Measurements from ENCODE around the gene ZNF678. TPM values are rescaled to one million over a fixed set of nuclear protein-coding genes. Genes with fewer than 3 reads are reported as not detected.

Gene ZNF678
- total and polyA plus RNA-seq, 2 of the 8 experiments (the other 6 are each of a cell fraction or from before 2014, with no cell fraction given), result 6.9 to 28.3 TPM

- ChIA-PET CTCF (ENCODE audit: partially characterized antibody) (interaction anchor here (0.6 to 1.5 kb wide), 10 partner anchors 8 to 91 kb away, joined by 3 to 5 read pairs (median 4); partner anchors contain the start of gene ZNF678), POLR2A (ENCODE audit: partially characterized antibody) (interaction anchor here (1.0 kb wide), 1 partner anchor 23 kb away, joined by 5 read pairs; the partner anchor contains the start of gene ZNF678)
- Histone ChIP-seq H4K5ac (ENCODE audit: insufficient read length, low read depth, low read length) (no peak overlapping the region), H2BK12ac (ENCODE audit: low read depth, low read length) (no peak overlapping the region), H3K14ac (ENCODE audit: insufficient read length) (no peak overlapping the region), H3K36me3 (ENCODE audit: control insufficient read depth in 2 of 4, insufficient read depth in 4 of 4, low read length in 3 of 4) (no peaks in the 10 kb centered on the region), H3K4me2 (ENCODE audit: insufficient read depth in 1 of 2, low read depth in 2 of 2, low read length in 2 of 2) (no peak overlapping the region; a peak in 1 of 4 replicates), H2BK15ac (ENCODE audit: low read length) (no peak overlapping the region), H3K79me1 (ENCODE audit: low read depth, low read length) (no peaks in the 10 kb centered on the region), H3K4ac (replicated peaks; ENCODE audit: insufficient read length, low read depth, low read length) (no peak overlapping the region), H4K91ac (replicated peaks; ENCODE audit: insufficient read length, low read length) (no peak overlapping the region), H3K23me2 (ENCODE audit: low read depth, low read length) (peaks cover 7% of the 10 kb centered on the region; the same call in 1 of the 2 replicates), H2AFZ (ENCODE audit: low read length) (no peak overlapping the region), H3K9ac (replicated peaks in 1 of 4; ENCODE audit: extremely low read depth in 1 of 4, low read depth in 3 of 4, low read length in 3 of 4) (no peak overlapping the region), H3K23ac (ENCODE audit: insufficient read length) (no peak overlapping the region), H3K79me2 (ENCODE audit: control insufficient read depth in 1 of 2, insufficient read depth in 2 of 2, low read length in 2 of 2) (no peaks in the 10 kb centered on the region), H2BK20ac (ENCODE audit: low read length) (no peak overlapping the region), H3K27ac (ENCODE audit: low read depth, low read length) (no peak overlapping the region), H3K56ac (replicated peaks; ENCODE audit: insufficient read length, low read depth, low read length) (no peak overlapping the region), H3K27me3 (replicated peaks in 1 of 4; ENCODE audit: control insufficient read depth in 3 of 4, extremely low read depth in 1 of 4, insufficient read depth in 3 of 4, low read length in 3 of 4) (peaks cover 3 to 14% (median 13%) of the 10 kb centered on the region in 4 experiments; a peak in 6 of 7 replicates), H3K9me3 (ENCODE audit: insufficient read depth in 2 of 2, low read depth in 1 of 2, low read length in 1 of 2) (no peaks in the 10 kb centered on the region), H3K4me3 (ENCODE audit: extremely low read depth in 1 of 4, insufficient read depth in 2 of 4, low read depth in 3 of 4, low read length in 4 of 4) (no peak overlapping the region; a peak in 2 of 8 replicates), H3K18ac (ENCODE audit: extremely low read depth, low read length) (no peak overlapping the region), H3K4me1 (replicated peaks in 1 of 4; ENCODE audit: control insufficient read depth in 3 of 4, insufficient read depth in 4 of 4, low read length in 3 of 4) (peaks cover 0 to 6% (median 0%) of the 10 kb centered on the region in 4 experiments; a peak in 2 of 7 replicates), H2AK5ac (ENCODE audit: low read depth, low read length) (no peak overlapping the region), H4K8ac (ENCODE audit: extremely low read depth, insufficient read depth, low read length) (no peak overlapping the region), H2BK120ac (replicated peaks; ENCODE audit: low read depth, low read length) (no peak overlapping the region), H2BK5ac (ENCODE audit: low read depth, low read length) (no peak overlapping the region), H4K20me1 (replicated peaks in 1 of 2; ENCODE audit: control insufficient read depth in 1 of 2, insufficient read depth in 2 of 2, low read length in 2 of 2) (no peaks in the 10 kb centered on the region)
- no peak for FAIRE-seq
- no peak for DNase-seq (ENCODE audit: low read depth in 1 of 2, low spot score in 2 of 2)
- 87% methylated on average over 5 of the region's 5 CpGs; no CpG with 5 or more reads in 1 of the 2 experiments for WGBS, 2 experiments (ENCODE audit: extremely low coverage in 1 of 2, insufficient coverage in 1 of 2, insufficient read length in 1 of 2, insufficient replicate concordance in 2 of 2, low coverage in 1 of 2, low lambda C conversion rate in 2 of 2, missing lambda C conversion rate in 1 of 2)
- TF ChIP-seq KDM4A (IDR thresholded peaks at IDR 0.05; ENCODE audit: low read depth, low read length, severe bottlenecking) (no peak), SP2 (IDR thresholded peaks at IDR 0.05; ENCODE audit: low read length) (no peak), ZNF274 (IDR thresholded peaks at IDR 0.05; ENCODE audit: borderline replicate concordance, extremely low read depth, low read length) (no peak), NRF1 (IDR thresholded peaks at IDR 0.05; ENCODE audit: low read depth, low read length) (no peak), GABPA (IDR thresholded peaks at IDR 0.05; ENCODE audit: borderline replicate concordance, insufficient read depth, low read length) (no peak), TBP (IDR thresholded peaks at IDR 0.05; ENCODE audit: low read depth, low read length) (no peak), POLR2AphosphoS5 (IDR thresholded peaks at IDR 0.05; ENCODE audit: low read depth, low read length) (no peak), POLR2A (IDR thresholded peaks at IDR 0.05; ENCODE audit: control extremely low read depth in 1 of 2, low read depth in 2 of 2, low read length in 2 of 2) (no peak)
- TF ChIP-seq, protein P1, sequence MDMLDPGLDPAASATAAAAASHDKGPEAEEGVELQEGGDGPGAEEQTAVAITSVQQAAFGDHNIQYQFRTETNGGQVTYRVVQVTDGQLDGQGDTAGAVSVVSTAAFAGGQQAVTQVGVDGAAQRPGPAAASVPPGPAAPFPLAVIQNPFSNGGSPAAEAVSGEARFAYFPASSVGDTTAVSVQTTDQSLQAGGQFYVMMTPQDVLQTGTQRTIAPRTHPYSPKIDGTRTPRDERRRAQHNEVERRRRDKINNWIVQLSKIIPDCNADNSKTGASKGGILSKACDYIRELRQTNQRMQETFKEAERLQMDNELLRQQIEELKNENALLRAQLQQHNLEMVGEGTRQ (IDR thresholded peaks at IDR 0.05; ENCODE audit: low read length), result no peak
Observed at GRCh38 chr1:227540170-227541098, 22.9 kb upstream of the ZNF678 start.

Data from H1 (cell line).